Transverse colon (tissue), 4 donors: ENCODE results near the gene SOBP. TPM values are rescaled to one million over a fixed set of nuclear protein-coding genes. Genes with fewer than 3 reads are reported as not detected.

Experiments
- DNase-seq: peaks from one replicate; pipeline ENCODE4 v3.0.0-alpha.2; 2019
- H3K27ac ChIP-seq, 4 donors: fragments of 200-600 bp; sonication (generic); 2 replicates each; pipeline ENCODE4 v1.5.1; 2016 to 2018; ENCODE audit warnings: inconsistent platforms in 4 of 4
- H3K27me3 ChIP-seq: fragments of 200-600 bp; sonication (generic); 2 replicates; pipeline ENCODE4 v1.5.1; 2017; ENCODE audit warnings: inconsistent platforms
- H3K36me3 ChIP-seq, 4 donors: fragments of 200-600 bp; sonication (generic); 2 replicates each; pipeline ENCODE4 v1.5.1; 2017 to 2019; ENCODE audit warnings: inconsistent platforms in 4 of 4
- H3K4me1 ChIP-seq, 4 donors: fragments of 200-600 bp; sonication (generic); 2 replicates each; pipeline ENCODE4 v1.5.1; 2017 to 2020; ENCODE audit warnings: inconsistent platforms in 4 of 4
- H3K4me3 ChIP-seq, 4 donors: fragments of 200-600 bp; sonication (generic); 1 replicate in 1 of 4; 2 replicates in 3 of 4; pipeline versions ENCODE4 v1.5.1 to v1.6.1; 2017 to 2019; ENCODE audit warnings: inconsistent platforms in 4 of 4
- H3K9me3 ChIP-seq, 2 donors: fragments of 200-600 bp; sonication (generic); 2 replicates each; pipeline ENCODE4 v1.5.1; 2017 to 2019; ENCODE audit warnings: inconsistent platforms in 2 of 2
- CTCF ChIP-seq, 5 experiments: fragments of 200-600 bp in 3 of 5; fragments of 450-650 bp in 2 of 5; sonication (generic) in 3 of 5; IDR thresholded peaks; 1 replicate in 2 of 5; 2 replicates in 3 of 5; pipeline ENCODE4 v1.5.1; 2016 to 2017; ENCODE audit warnings: antibody characterized with exemption in 5 of 5, inconsistent platforms in 3 of 5, mild to moderate bottlenecking in 2 of 5, moderate library complexity in 1 of 5
- EP300 ChIP-seq: sonication (generic); formaldehyde crosslinking; IDR thresholded peaks from one replicate; pipeline ENCODE4 v1.6.1; 2017; ENCODE audit warnings: antibody characterized with exemption, low read depth
- POLR2A ChIP-seq: fragments of 450-650 bp; IDR thresholded peaks from one replicate; pipeline ENCODE4 v1.6.1; 2016; ENCODE audit warnings: antibody characterized with exemption, mild to moderate bottlenecking, moderate library complexity
- POLR2AphosphoS5 ChIP-seq, 3 donors: sonication (generic); formaldehyde crosslinking; IDR thresholded peaks; one replicate each; pipeline ENCODE4 v1.6.1; 2016; ENCODE audit warnings: antibody characterized with exemption in 3 of 3
- WGBS, 2 donors: methylation state at CpG; one replicate each; pipeline ENCODE4 v1.1.5; 2018; ENCODE audit warnings: low coverage in 1 of 2; 5-methylcytosine and 5-hydroxymethylcytosine counted together
- in situ Hi-C, 4 donors: fragments of 200-750 bp; cut with MboI; loops; one replicate each; pipeline versions ENCODE4 v1.15.0 to v1.15.1; 2017; ENCODE audit warnings: low sequenced_read_pairs in 3 of 4, low pct_ligation_motif_present in 1 of 4, low pct_unique_long_range_greater_than_20kb in 1 of 4
- intact Hi-C: fragments of 100-400 bp; cut with DNase I; formaldehyde crosslinking; loops from one replicate; pipeline ENCODE4 v1.15.1; 2023; ENCODE audit warnings: low total_unique reads
- total RNA-seq, 4 donors: library from RNA; depleted of rRNA; stranded (reverse); fragments of >200 nt; gene quantifications; one replicate each; pipeline ENCODE4 v1.1.0, GENCODE V29; 2016

SOBP gene, protein sequence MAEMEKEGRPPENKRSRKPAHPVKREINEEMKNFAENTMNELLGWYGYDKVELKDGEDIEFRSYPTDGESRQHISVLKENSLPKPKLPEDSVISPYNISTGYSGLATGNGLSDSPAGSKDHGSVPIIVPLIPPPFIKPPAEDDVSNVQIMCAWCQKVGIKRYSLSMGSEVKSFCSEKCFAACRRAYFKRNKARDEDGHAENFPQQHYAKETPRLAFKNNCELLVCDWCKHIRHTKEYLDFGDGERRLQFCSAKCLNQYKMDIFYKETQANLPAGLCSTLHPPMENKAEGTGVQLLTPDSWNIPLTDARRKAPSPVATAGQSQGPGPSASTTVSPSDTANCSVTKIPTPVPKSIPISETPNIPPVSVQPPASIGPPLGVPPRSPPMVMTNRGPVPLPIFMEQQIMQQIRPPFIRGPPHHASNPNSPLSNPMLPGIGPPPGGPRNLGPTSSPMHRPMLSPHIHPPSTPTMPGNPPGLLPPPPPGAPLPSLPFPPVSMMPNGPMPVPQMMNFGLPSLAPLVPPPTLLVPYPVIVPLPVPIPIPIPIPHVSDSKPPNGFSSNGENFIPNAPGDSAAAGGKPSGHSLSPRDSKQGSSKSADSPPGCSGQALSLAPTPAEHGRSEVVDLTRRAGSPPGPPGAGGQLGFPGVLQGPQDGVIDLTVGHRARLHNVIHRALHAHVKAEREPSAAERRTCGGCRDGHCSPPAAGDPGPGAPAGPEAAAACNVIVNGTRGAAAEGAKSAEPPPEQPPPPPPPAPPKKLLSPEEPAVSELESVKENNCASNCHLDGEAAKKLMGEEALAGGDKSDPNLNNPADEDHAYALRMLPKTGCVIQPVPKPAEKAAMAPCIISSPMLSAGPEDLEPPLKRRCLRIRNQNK
- 10 to 100 TPM in 1 of 4 donors, 1 to 10 TPM in 3; 2.6 to 15.9 (median 4.6) TPM for total RNA-seq

- H3K27me3 ChIP-seq = peaks cover 78% of the 10 kb centered on the region
Measured at GRCh38 chr6:107489636-107490565, at the start of gene SOBP. TSS of gene SOBP (plus strand) at chr6:107490117. CDS start at chr6:107490617, 500 bp downstream.

GRCh38 chr6:107440936-107441335 lies 49.0 kb upstream of the SOBP start:
- no peak for DNase-seq
- no peak for TF ChIP-seq POLR2A
- TF ChIP-seq POLR2AphosphoS5 (IDR thresholded peaks at IDR 0.05) = no peak
- TF ChIP-seq CTCF (IDR thresholded peaks at IDR 0.05) = no peak
- no peaks in the 10 kb centered on the region for H3K27me3 ChIP-seq
- no peaks in the 10 kb centered on the region for H3K9me3 ChIP-seq
- H3K27ac ChIP-seq = no peak overlapping the region
- intact Hi-C loops (no loop called here), in situ Hi-C loops (no loop called here)
- H3K36me3 ChIP-seq = no peaks in the 10 kb centered on the region
- no peak overlapping the region for H3K4me3 ChIP-seq
- H3K4me1 ChIP-seq = peaks cover 0 to 2% (median 0%) of the 10 kb centered on the region in 4 donors

More at GRCh38 chr6:107489636-107490565, at the start of gene SOBP:
- Histone ChIP-seq H3K4me1 (peaks cover 7 to 37% (median 25%) of the 10 kb centered on the region in 4 donors), H3K9me3 (no peaks in the 10 kb centered on the region), H3K27ac (peak within 1 kb of the TSS; percentile 81 to 92 (median 85)), H3K36me3 (no peaks in the 10 kb centered on the region), H3K4me3 (peak within 1 kb of the TSS; percentile 60 to 80 (median 70))
- peak; percentile 33 for DNase-seq
- WGBS, 2 donors = 2% methylated on average over 51 of the region's 130 CpGs; no CpG with 5 or more reads in 1 of the 2 donors
- in situ Hi-C loops = loop anchor here in 1 of 4 donors (25.0 kb wide), 1 partner anchor 172 kb away; no protein-coding TSS in a partner anchor
- TF ChIP-seq EP300 (no peak), POLR2AphosphoS5 (IDR thresholded peaks at IDR 0.05) (peak in 1 of 3 donors; percentile 24)
- intact Hi-C loops = loop anchor here (10.0 kb wide), 1 partner anchor 145 kb away; no protein-coding TSS in a partner anchor

DNA sequence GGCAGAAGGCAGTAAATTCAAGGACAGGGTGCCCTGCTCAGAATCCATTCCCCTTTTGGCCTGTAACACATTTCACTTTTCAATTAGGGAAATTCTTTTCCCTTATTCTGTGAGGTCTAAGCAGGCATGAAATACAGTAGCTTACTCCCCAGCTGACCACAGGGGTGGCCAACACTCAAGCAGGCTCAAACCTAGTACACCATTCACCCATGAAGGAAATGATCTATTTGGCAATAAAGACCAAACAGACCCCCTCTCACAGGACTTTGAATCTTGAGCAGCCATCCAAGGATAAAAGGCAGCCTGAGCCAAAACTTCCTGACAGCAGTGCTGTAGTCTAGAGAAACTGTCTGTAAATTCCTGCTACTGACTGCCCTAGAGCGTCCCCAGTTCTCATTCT lies 48.2 kb upstream of the SOBP start:
- H3K36me3 ChIP-seq = no peaks in the 10 kb centered on the region
- intact Hi-C loops = no loop called here
- in situ Hi-C loops = no loop called here

More for the DNA sequence above, 48.2 kb upstream of the SOBP start:
- H3K4me3 ChIP-seq = no peak overlapping the region
- 100% methylated on average over 1 of the region's 1 CpG; no CpG with 5 or more reads in 1 of the 2 donors for WGBS, 2 donors
- no peak overlapping the region for H3K27ac ChIP-seq
- no peak for DNase-seq
- TF ChIP-seq EP300 (no peak), CTCF (IDR thresholded peaks at IDR 0.05) (no peak), POLR2AphosphoS5 (IDR thresholded peaks at IDR 0.05) (no peak), POLR2A (no peak)
- H3K27me3 ChIP-seq = no peaks in the 10 kb centered on the region
- H3K9me3 ChIP-seq = no peaks in the 10 kb centered on the region
- H3K4me1 ChIP-seq = no peaks in the 10 kb centered on the region
